AG09309 (cell line): Measurements from ENCODE around the gene PRR5L.

Source experiments
- DNase-seq: peaks from one replicate; pipeline ENCODE4 v3.0.0-alpha.2; 2010; ENCODE audit warnings: low read depth
- H3K4me3 ChIP-seq: 2 replicates; pipeline ENCODE4 v1.5.1; 2011; ENCODE audit warnings: mild to moderate bottlenecking, low read depth, low read length, moderate library complexity; ENCODE audit not compliant: control insufficient read depth
- TF ChIP-seq, protein P1 (sequence below): IDR thresholded peaks from 2 replicates; pipeline ENCODE4 v1.5.1; 2011; ENCODE audit warnings: mild to moderate bottlenecking, low read depth, low read length, inconsistent platforms; ENCODE audit not compliant: insufficient read depth, control insufficient read depth; ENCODE audit errors: missing control alignments

PRR5L gene

DNA sequence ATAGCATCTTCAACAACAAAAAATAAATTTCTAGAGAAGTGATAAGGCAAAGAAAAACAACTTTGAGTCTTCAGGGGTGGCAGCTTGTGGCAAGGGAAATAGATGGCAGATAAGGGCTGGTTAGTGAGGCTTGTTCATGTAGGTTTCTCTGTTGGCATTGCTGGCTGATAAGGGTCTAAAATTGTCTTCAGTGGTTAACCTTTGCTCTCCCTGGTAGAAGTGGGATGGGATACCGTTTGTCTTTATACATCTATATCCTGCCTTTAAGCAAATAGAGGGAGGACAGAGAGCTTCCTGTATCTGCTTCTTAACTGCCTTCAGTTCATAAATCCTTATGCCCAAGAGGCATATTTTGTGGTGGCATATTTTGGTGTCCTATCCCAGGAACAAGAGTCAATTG lies 156.9 kb downstream of the PRR5L start:
- TF ChIP-seq, protein P1, sequence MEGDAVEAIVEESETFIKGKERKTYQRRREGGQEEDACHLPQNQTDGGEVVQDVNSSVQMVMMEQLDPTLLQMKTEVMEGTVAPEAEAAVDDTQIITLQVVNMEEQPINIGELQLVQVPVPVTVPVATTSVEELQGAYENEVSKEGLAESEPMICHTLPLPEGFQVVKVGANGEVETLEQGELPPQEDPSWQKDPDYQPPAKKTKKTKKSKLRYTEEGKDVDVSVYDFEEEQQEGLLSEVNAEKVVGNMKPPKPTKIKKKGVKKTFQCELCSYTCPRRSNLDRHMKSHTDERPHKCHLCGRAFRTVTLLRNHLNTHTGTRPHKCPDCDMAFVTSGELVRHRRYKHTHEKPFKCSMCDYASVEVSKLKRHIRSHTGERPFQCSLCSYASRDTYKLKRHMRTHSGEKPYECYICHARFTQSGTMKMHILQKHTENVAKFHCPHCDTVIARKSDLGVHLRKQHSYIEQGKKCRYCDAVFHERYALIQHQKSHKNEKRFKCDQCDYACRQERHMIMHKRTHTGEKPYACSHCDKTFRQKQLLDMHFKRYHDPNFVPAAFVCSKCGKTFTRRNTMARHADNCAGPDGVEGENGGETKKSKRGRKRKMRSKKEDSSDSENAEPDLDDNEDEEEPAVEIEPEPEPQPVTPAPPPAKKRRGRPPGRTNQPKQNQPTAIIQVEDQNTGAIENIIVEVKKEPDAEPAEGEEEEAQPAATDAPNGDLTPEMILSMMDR, result no peak
- no peak overlapping the region for H3K4me3 ChIP-seq
- no peak for DNase-seq

DNA sequence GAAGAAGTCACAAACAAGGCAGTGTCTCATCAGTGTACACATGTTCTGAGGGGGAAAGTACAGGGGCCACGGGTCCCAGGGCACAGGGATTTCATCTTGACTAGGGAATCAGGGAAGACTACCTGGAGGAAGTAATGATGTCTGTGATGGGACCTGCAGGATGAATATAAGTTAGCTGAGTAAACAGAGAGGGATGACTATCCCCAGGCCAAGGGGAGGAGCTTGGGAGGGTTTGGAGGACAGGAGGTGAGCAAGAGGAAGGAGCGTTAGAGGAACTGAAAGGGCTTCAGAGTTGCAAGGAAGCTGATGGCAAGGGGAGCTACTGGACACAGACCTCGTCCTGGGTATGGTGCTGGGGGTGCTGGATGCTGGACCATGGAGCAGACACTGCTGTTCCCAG lies 157.6 kb downstream of the PRR5L start:
- H3K4me3 ChIP-seq, result no peak overlapping the region
- TF ChIP-seq, protein P1, result no peak
- DNase-seq, result no peak

DNA sequence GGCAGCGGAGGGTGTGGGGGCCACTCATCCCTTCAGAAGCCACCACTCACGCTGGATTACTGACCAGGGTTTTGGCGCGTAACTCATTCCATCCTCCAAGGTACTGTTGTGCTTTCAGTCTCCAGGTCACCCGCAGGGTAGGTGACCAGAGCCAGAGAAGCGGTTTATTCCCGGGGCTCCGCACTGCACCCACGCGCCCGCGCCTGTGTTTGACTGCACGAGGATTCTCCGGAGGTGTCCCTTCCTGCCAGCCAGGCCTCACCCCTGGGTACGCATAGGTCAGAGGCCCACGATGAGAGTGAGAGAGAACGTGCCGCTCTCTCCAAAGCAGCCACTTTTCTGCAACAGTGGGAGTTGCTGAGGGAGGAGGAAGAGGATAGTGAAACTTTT lies 158.5 kb downstream of the PRR5L start:
- TF ChIP-seq, protein P1, result no peak
- DNase-seq, result no peak
- H3K4me3 ChIP-seq, result no peak overlapping the region

DNA sequence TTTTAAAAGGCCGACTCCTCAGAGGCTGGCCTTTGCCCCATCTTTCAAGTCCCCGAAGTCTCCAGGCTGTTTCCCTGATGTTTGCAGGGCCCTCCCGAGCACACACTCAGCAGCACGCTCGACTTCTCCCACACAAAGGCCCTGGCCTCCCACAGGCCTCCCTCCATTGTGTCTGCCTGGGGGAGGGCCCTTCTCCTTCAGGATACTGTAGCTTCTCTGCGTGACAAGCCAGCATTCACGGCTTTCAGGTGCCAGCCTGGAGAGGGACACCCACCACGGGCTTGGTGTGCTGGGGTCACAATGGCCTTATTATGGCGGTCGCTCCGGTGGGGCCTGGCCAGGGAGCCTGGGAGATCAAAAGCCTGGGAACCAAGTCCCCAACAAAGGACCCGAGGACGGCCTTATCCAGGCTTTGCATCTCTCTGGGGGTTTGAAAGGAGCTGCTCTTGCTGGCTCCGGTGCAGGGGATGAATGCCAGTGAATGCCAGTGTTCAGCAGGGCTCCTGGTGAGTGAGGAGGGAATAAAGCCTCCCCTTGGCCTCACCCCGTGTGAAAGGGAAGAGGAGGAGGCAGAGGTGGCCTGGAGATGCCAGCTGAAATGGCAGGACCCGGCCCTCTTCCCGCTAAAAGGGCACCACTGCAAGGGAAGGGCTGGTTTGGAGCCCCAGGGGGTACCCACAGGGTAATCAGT lies 159.0 kb downstream of the PRR5L start:
- TF ChIP-seq, protein P1, result no peak
- no peak for DNase-seq
- no peak overlapping the region for H3K4me3 ChIP-seq

DNA sequence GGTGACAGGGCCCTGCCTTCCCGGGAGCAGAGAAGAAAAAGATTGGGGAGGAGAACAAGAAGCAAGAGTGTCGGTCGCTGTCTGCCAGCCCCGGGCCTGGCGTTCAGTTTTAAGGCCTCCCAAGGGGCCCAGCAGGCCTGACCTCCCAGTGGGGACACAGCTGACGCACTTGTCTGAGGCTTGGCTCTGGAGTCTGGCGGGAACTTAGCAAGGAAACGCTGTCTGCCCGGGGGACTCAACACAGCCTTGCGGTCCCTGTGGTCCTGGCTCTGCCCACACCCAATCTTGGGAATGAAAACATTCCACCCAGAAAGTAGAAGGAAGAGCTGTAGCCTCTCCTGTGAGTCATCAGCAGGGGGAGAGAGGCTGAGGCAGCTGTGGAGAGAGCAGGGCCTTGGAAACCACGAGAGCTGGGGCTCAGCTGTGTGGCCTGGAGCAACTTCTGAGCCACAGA lies 159.6 kb downstream of the PRR5L start:
- peak; percentile 97 for DNase-seq
- TF ChIP-seq, protein P1, result no peak
- no peak overlapping the region for H3K4me3 ChIP-seq

DNA sequence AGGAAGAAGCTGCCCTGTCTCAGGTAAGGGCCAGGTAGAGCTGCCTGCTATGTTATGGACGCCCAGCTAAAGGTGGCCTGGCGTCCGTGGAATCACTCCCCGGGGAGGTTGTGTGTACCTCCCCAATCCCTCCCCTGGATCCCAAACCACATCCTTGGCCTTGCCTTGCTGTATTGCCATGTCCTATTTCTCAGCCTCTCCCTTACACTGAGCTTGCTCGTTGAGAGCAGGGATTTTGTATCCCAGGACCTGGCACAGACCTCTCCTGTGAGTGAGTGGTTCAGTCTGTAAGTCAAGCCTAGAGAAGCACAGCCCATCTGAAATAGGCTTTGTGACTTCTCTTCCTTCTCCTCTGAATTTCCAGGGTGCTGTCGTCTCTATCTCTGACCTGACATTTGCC lies 160.1 kb downstream of the PRR5L start:
- TF ChIP-seq, protein P1, result no peak
- no peak overlapping the region for H3K4me3 ChIP-seq
- peak; percentile 42 for DNase-seq
